Loucy (cell line): ENCODE data around the gene BFSP1.

Experiments
- H2AFZ ChIP-seq: fragments of 200-600 bp; sonication (generic); 2 replicates; pipeline ENCODE4 v1.6.0; 2016; ENCODE audit warnings: antibody characterized with exemption, mild to moderate bottlenecking, low read length, moderate library complexity
- H3F3A ChIP-seq: fragments of 200-600 bp; 2 replicates; pipeline ENCODE4 v1.6.0; 2016; ENCODE audit warnings: antibody characterized with exemption, low read depth, mild to moderate bottlenecking
- H3K27me3 ChIP-seq: fragments of 200-600 bp; sonication (generic); 2 replicates; pipeline ENCODE4 v1.6.1; 2014; ENCODE audit warnings: low read length, mild to moderate bottlenecking; ENCODE audit not compliant: insufficient read depth, poor library complexity, severe bottlenecking
- H3K36me3 ChIP-seq: fragments of 200-600 bp; sonication (generic); 2 replicates; pipeline ENCODE4 v1.6.1; 2016; ENCODE audit warnings: low read length; ENCODE audit not compliant: insufficient read depth
- H3K4me1 ChIP-seq: fragments of 200-600 bp; sonication (generic); 2 replicates; pipeline ENCODE4 v1.5.1; 2014; ENCODE audit warnings: low read length, mild to moderate bottlenecking; ENCODE audit not compliant: insufficient read depth, poor library complexity, severe bottlenecking
- H3K4me2 ChIP-seq: fragments of 200-600 bp; sonication (generic); 2 replicates; pipeline ENCODE4 v1.6.0; 2014; ENCODE audit warnings: antibody characterized with exemption, low read length, low read depth, mild to moderate bottlenecking; ENCODE audit not compliant: poor library complexity, severe bottlenecking
- H3K4me3 ChIP-seq: fragments of 200-600 bp; sonication (generic); 2 replicates; pipeline ENCODE4 v1.5.1; 2014; ENCODE audit warnings: low read length, mild to moderate bottlenecking, mixed read lengths; ENCODE audit not compliant: poor library complexity, severe bottlenecking
- H3K79me2 ChIP-seq: fragments of 200-600 bp; sonication (generic); 2 replicates; pipeline ENCODE4 v1.6.1; 2014; ENCODE audit warnings: low read length; ENCODE audit not compliant: insufficient read depth
- H3K9ac ChIP-seq: fragments of 200-600 bp; sonication (generic); 2 replicates; pipeline ENCODE4 v1.6.0; 2014; ENCODE audit warnings: mild to moderate bottlenecking, low read depth, low read length, moderate library complexity; ENCODE audit not compliant: poor library complexity, severe bottlenecking
- H3K9me2 ChIP-seq: fragments of 200-600 bp; sonication (generic); replicated peaks from 2 replicates; pipeline ENCODE4 v1.6.1; 2016; ENCODE audit warnings: low read depth, low read length, mixed read lengths
- H3K9me3 ChIP-seq: fragments of 200-600 bp; sonication (generic); 2 replicates; pipeline ENCODE4 v1.6.1; 2014; ENCODE audit warnings: mild to moderate bottlenecking, antibody characterized with exemption, low read length, low read depth; ENCODE audit not compliant: insufficient read depth
- H4K20me1 ChIP-seq: fragments of 200-600 bp; sonication (generic); 2 replicates; pipeline ENCODE4 v1.6.0; 2014; ENCODE audit warnings: antibody characterized with exemption, low read length, mild to moderate bottlenecking; ENCODE audit not compliant: insufficient read depth, poor library complexity, severe bottlenecking
- CTCF ChIP-seq: fragments of 200-600 bp; sonication (generic); conservative IDR thresholded peaks from 2 replicates; pipeline ENCODE4 v1.5.1; 2014; ENCODE audit warnings: mild to moderate bottlenecking, antibody characterized with exemption, low read length
- EZH2phosphoT487 ChIP-seq: fragments of 200-600 bp; IDR thresholded peaks from 2 replicates; pipeline ENCODE4 v1.6.1; 2018; ENCODE audit warnings: antibody characterized with exemption, mild to moderate bottlenecking, moderate library complexity, borderline replicate concordance

BFSP1 gene

DNA sequence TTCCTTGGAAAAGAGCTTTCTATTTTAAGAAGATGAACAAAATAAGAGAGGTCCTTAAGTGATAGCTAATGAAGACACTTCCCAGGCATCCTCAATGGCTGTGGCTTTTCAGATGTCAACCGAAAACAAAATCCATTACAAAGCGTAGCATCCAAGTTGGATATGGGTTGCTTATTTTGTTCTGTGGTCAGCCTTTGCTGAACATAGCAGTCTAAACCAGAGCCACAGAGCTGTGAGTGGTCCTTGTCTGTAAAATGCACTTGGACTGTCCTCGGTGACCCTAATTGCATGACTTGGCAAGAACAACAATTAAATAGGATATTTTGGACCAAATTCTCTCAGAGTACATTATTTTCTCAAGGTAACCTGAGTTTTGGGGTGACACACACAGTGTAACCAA lies 10.4 kb upstream of the BFSP1 start:
- Histone ChIP-seq H3K36me3 (no peaks in the 10 kb centered on the region), H3K79me2 (no peaks in the 10 kb centered on the region), H3K9me2 (no peaks in the 10 kb centered on the region), H3K27me3 (no peaks in the 10 kb centered on the region), H3K4me1 (no peaks in the 10 kb centered on the region), H4K20me1 (no peaks in the 10 kb centered on the region), H3K9ac (no peak overlapping the region), H3K4me2 (no peak overlapping the region), H3K9me3 (no peaks in the 10 kb centered on the region), H3F3A (no peaks in the 10 kb centered on the region), H2AFZ (no peak overlapping the region), H3K4me3 (no peak overlapping the region)
- TF ChIP-seq CTCF = no peak
- no peak for TF ChIP-seq EZH2phosphoT487

- Histone ChIP-seq H3K9me2 (no peaks in the 10 kb centered on the region), H3F3A (no peaks in the 10 kb centered on the region), H3K27me3 (no peaks in the 10 kb centered on the region), H3K4me2 (no peak overlapping the region), H2AFZ (no peak overlapping the region), H3K79me2 (no peaks in the 10 kb centered on the region), H3K4me1 (peaks cover 5% of the 10 kb centered on the region), H4K20me1 (no peaks in the 10 kb centered on the region), H3K36me3 (no peaks in the 10 kb centered on the region), H3K9me3 (no peaks in the 10 kb centered on the region), H3K4me3 (no peak overlapping the region), H3K9ac (no peak overlapping the region)
- TF ChIP-seq EZH2phosphoT487 = no peak
- no peak for TF ChIP-seq CTCF
These were observed 7.5 kb upstream of the BFSP1 start for GRCh38 chr20:17538517-17539170.

DNA sequence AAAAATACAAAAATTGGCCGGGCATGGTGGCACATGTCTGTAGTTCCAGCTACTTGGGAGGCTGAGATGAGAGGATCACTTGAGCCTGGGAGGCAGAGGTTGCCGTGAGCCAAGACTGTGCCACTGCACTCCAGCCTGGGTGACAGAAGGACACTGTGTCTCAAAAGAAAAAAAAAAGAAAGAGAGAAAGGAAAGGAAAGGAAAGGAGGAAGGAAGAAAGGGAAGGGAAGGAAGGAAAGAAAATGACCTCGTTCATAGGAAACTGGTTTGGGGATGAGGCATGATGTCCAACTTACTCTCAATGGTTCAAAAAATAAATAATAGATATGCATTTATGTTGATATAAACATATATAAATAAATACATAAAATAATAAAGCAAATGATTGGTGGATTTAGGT lies 6.8 kb upstream of the BFSP1 start:
- Histone ChIP-seq H3K9me2 (no peaks in the 10 kb centered on the region), H3K4me3 (no peak overlapping the region), H3K36me3 (no peaks in the 10 kb centered on the region), H2AFZ (no peak overlapping the region), H3K4me1 (peaks cover 11% of the 10 kb centered on the region), H3K27me3 (no peaks in the 10 kb centered on the region), H3K4me2 (no peak overlapping the region), H3K79me2 (no peaks in the 10 kb centered on the region), H4K20me1 (no peaks in the 10 kb centered on the region), H3K9me3 (no peaks in the 10 kb centered on the region), H3F3A (no peaks in the 10 kb centered on the region), H3K9ac (no peak overlapping the region)
- TF ChIP-seq CTCF (no peak), EZH2phosphoT487 (no peak)
